HuH-7 (cell line): ENCODE data around the gene REPIN1.
A peak's percentile ranks its signal among the peaks of the same experiment; 100 is the strongest.

Experiments used
- DNase-seq: peaks from one replicate; pipeline ENCODE4 v3.0.0; 2011; ENCODE audit warnings: low spot score

The REPIN1 gene

GRCh38 chr7:150407588-150408392 is 39.2 kb downstream of the REPIN1 start:
- DNase-seq: no peak

GRCh38 chr7:150408393-150409299 is 40.0 kb downstream of the REPIN1 start:
- no peak for DNase-seq

- DNase-seq: no peak
These were observed 40.8 kb downstream of the REPIN1 start for GRCh38 chr7:150409300-150410030.

GRCh38 chr7:150410131-150410530 is 41.5 kb downstream of the REPIN1 start:
- DNase-seq: no peak

GRCh38 chr7:150410680-150411346 is 42.2 kb downstream of the REPIN1 start:
- no peak for DNase-seq

- DNase-seq: no peak
These were observed 43.0 kb downstream of the REPIN1 start for GRCh38 chr7:150411606-150412005.

GRCh38 chr7:150412016-150412415 is 43.4 kb downstream of the REPIN1 start:
- DNase-seq: no peak

- DNase-seq: no peak
These were observed 44.2 kb downstream of the REPIN1 start for GRCh38 chr7:150412518-150413488.

GRCh38 chr7:150413640-150414081 is 45.0 kb downstream of the REPIN1 start:
- no peak for DNase-seq

GRCh38 chr7:150415161-150416153 is 46.8 kb downstream of the REPIN1 start:
- peak; percentile 44 for DNase-seq

- DNase-seq: no peak
These were observed 48.6 kb downstream of the REPIN1 start for GRCh38 chr7:150417239-150417638.

GRCh38 chr7:150417863-150418262 is 49.2 kb downstream of the REPIN1 start:
- no peak for DNase-seq

GRCh38 chr7:150420242-150420641 is 51.6 kb downstream of the REPIN1 start:
- DNase-seq: no peak

- peak; percentile 88 for DNase-seq
These were observed 52.5 kb downstream of the REPIN1 start for GRCh38 chr7:150420987-150421674.

GRCh38 chr7:150421831-150422230 is 53.2 kb downstream of the REPIN1 start:
- no peak for DNase-seq
